Measurements from ENCODE around the gene NPM1. TPM values are rescaled to one million over a fixed set of nuclear protein-coding genes. Genes with fewer than 3 reads are reported as not detected.

NPM1 gene
- total RNA-seq, 1 experiment from 2014 or later = 3,666 TPM

GRCh38 chr5:171449426-171449825, 61.8 kb downstream of the NPM1 start:
- no peak for DNase-seq (ENCODE audit: low spot score)

- peak; percentile 67 for DNase-seq (ENCODE audit: low spot score)
Measured at GRCh38 chr5:171450423-171451331, 63.0 kb downstream of the NPM1 start.

DNA sequence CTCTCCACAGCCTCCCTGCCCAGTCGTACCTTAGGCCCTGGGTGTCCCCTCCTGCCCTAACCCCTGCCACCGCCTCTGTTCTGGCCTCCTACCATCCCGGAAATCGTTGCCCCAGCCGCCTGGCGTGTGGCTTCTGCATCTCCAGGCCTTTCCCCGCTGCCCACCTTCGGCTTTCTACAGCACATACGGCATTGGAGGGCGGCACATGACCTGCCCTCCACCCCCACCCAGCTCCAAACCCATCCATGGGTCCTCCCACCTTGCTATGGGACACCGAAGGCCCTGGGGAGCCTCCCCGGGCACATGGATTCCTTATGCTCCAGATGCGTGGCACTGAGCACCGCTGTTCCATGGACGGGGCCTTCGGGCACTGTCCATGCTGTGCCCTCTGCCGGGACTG, 63.8 kb downstream of the NPM1 start:
- DNase-seq (ENCODE audit: low spot score) = no peak

DNA sequence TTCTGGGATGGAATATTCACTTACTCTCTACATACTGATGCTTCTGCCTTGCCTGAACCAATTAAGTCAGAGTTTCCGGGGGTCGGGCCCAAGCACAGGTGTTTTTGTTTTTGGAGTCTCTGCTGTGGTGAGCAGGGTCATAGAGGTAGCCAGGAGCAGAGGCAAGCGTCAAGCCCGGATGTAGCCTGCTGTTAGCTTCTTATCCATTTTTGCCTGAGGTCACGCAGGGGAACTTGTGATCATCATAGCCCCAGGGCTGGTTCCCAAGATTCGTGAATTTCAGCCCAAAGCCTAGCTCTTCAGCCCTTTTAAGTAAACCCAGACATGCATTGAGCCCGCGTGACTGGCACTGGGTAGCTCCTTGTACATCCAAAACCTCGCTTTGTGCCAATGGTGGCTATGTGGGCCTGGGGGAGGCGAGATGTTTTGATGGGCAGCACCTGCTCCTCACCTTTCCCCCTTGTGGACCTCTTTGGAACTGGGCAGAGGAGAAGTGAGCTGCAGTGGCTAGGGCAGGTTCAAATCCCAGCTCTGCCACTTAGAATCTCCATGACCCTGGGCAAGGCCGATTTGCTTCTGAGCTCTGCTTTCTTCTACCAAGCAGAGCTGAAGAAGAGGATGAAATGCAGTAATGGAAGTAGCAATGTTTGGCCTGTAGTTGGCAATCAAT, 65.5 kb downstream of the NPM1 start:
- DNase-seq (ENCODE audit: low spot score) = no peak

- DNase-seq (ENCODE audit: low spot score) = no peak
Measured at GRCh38 chr5:171453988-171454387, 66.3 kb downstream of the NPM1 start.

DNA sequence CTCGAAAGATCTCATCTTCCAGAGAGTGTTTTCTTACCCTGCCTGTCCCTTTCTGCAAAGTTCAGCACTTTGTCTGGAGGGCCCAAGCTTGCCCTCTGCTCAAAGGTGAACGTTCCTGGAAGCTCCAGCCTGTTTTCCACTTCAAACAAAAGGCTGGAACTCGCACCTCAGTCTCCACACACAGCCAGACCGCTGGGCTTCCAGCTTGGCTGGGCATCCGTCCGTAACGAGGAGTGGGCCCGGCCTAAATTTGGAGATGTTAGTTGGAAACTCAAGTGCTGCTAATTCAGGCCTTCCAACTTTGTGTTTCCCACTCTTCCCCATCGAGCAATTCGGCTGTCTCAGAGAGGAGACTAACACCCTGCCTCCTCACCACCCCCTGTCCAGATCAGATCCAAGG, 66.9 kb downstream of the NPM1 start:
- no peak for DNase-seq (ENCODE audit: low spot score)

DNA sequence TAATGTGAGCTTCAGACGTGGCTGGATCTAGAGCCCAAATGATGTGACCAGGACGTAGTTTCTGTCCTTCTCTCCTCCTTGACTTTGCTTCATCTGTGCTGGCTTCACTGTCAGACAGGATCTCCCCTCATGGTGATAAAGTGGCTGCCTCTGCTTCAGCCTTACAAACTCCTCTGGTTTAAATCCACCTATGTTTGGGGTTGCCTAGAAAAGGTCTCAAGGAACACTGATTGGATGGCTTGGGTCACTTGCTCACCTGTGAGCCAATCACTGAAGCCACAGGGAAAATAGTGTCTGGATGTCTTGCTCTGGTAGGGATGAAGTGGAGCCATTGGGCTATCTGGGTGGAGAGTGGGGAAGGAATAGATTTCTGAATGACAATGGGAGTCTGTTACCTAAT, 67.9 kb downstream of the NPM1 start:
- no peak for DNase-seq (ENCODE audit: low spot score)

DNA sequence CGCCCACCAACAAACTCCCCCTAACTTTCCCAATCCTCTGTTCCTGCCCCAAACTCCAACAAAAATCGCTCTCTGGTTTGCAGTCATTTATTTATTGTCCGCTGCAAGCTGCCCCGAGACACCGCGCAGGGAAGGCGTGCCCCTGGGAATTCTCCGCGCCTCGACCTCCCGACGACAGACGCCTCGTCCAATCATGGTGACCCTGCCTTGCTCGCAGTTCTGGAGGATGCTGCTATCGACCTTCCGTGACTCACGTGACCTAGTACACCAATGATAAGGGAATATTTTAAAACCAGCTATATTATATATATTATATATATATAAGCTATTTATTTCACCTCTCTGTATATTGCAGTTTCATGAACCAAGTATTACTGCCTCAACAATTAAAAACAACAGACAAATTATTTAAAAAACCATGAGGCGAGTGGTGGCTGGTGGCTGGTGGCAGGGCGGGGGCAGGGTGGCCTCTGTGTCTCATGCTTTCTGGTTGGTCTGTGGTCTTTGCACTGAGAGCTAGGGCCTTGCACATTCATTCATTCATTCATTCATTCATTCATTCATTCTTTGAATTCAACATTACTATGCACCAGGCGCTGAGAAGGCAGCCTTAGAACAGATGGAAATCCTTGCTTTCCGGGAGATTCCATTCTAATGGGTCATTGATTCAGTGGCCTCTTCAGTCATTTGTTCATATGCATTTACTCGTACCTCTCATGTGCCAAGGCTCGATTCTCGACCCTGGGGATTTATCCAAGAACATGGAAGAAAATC, 69.7 kb downstream of the NPM1 start:
- DNase-seq (ENCODE audit: low spot score) = no peak

GRCh38 chr5:171459839-171460238, 72.2 kb downstream of the NPM1 start:
- DNase-seq (ENCODE audit: low spot score) = no peak

Other genes with a start within 250 kb of the NPM1 start
- gene TLX3, start 78.6 kb upstream of the NPM1 start, total RNA-seq (2014; rRNA removed; shearing (Covaris generic)) = not detected in 2 replicates
- 0.14 and 1.1 TPM in 2 replicates for gene FGF18, start 31.8 kb downstream of the NPM1 start, total RNA-seq (2014; rRNA removed; shearing (Covaris generic))